B cell (primary cell): ENCODE data around the gene COL6A5. TPM values are rescaled to one million over a fixed set of nuclear protein-coding genes. Genes with fewer than 3 reads are reported as not detected.
"Not testable (repeated sequence)": the region's sequence is repeated elsewhere in the genome, so short reads cannot be mapped to it uniquely, and the experiment has no call there.

Experiments
- ATAC-seq: fragments of 200-7000 bp; cut with Tn5 transposase; one replicate; pipeline ENCODE4 v1.10.0; 2021; ENCODE audit warnings: low read depth, mild to moderate bottlenecking, moderate number of reproducible peaks, moderate library complexity
- CTCF ChIA-PET: fragments of 350-600 bp; sonication (Branson Sonifier 250); formaldehyde crosslinking; loops from one replicate; lab custom pipeline; 2021; ENCODE audit warnings: antibody characterized with exemption, inconsistent platforms; lab: Charles Lee
- POLR2A ChIA-PET: fragments of 350-600 bp; sonication (Branson Sonifier 250); formaldehyde crosslinking; loops from one replicate; lab custom pipeline; 2021; ENCODE audit warnings: antibody characterized with exemption; lab: Charles Lee
- DNase-seq: peaks from one replicate; pipeline ENCODE4 v3.0.0; 2013
- H2AFZ ChIP-seq: 2 replicates; pipeline ENCODE4 v1.6.1; 2012; ENCODE audit warnings: mild to moderate bottlenecking, low read depth, low read length; ENCODE audit not compliant: insufficient read depth, poor library complexity, severe bottlenecking
- H3K27ac ChIP-seq, 2 donors: 1 replicate in 1 of 2; 2 replicates in 1 of 2; pipeline ENCODE4 v1.5.1; 2012 to 2013; ENCODE audit warnings: low read length in 2 of 2, mild to moderate bottlenecking in 2 of 2, moderate library complexity in 1 of 2
- H3K27me3 ChIP-seq, 4 experiments: fragments of 200-600 bp in 1 of 4; sonication (generic) in 1 of 4; replicated peaks in 1 of 4; 1 replicate in 2 of 4; 2 replicates in 2 of 4; pipeline versions ENCODE4 v1.6.1 to v1.7.0; 2013 to 2016; ENCODE audit warnings: low read length in 3 of 4, mild to moderate bottlenecking in 2 of 4, mixed read lengths in 1 of 4, moderate library complexity in 1 of 4; ENCODE audit not compliant: insufficient read depth in 4 of 4, control insufficient read depth in 3 of 4; ENCODE audit errors: control extremely low read depth in 1 of 4
- H3K36me3 ChIP-seq, 2 experiments: replicated peaks in 1 of 2; 1 replicate in 1 of 2; 2 replicates in 1 of 2; pipeline versions ENCODE4 v1.6.1 to v1.7.1; 2013; ENCODE audit warnings: low read length in 1 of 2; ENCODE audit not compliant: insufficient read depth in 2 of 2, control insufficient read depth in 1 of 2; ENCODE audit errors: control extremely low read depth in 1 of 2, extremely low read depth in 1 of 2
- H3K4me1 ChIP-seq, 2 donors: fragments of 200-600 bp in 1 of 2; sonication (generic) in 1 of 2; 1 replicate in 1 of 2; 2 replicates in 1 of 2; pipeline versions ENCODE4 v1.5.1 to v1.6.1; 2013 to 2017; ENCODE audit warnings: low read length in 2 of 2; ENCODE audit not compliant: control insufficient read depth in 2 of 2, insufficient read depth in 2 of 2
- H3K4me2 ChIP-seq: replicated peaks from 2 replicates; pipeline ENCODE3; 2012; ENCODE audit warnings: mild to moderate bottlenecking, low read depth, low read length; ENCODE audit not compliant: poor library complexity, severe bottlenecking
- H3K4me3 ChIP-seq, 5 experiments: fragments of 200-600 bp in 1 of 5; sonication (generic) in 1 of 5; 1 replicate in 3 of 5; 2 replicates in 2 of 5; pipeline versions ENCODE4 v1.5.1 to v1.7.0; 2011 to 2016; ENCODE audit warnings: low read length in 4 of 5, mild to moderate bottlenecking in 4 of 5, low read depth in 2 of 5, control low read depth in 1 of 5, moderate library complexity in 1 of 5; ENCODE audit not compliant: insufficient read depth in 1 of 5; ENCODE audit errors: control extremely low read depth in 1 of 5, extremely low read depth in 1 of 5
- H3K79me2 ChIP-seq: fragments of 200-600 bp; sonication (generic); one replicate; pipeline ENCODE4 v1.6.0; 2016; ENCODE audit warnings: low read length; ENCODE audit not compliant: control insufficient read depth, insufficient read depth
- H3K9ac ChIP-seq: fragments of 200-600 bp; sonication (generic); 2 replicates; pipeline ENCODE4 v1.6.1; 2017; ENCODE audit warnings: mild to moderate bottlenecking, low read length, moderate library complexity
- H3K9me3 ChIP-seq, 3 donors: one replicate each; pipeline versions ENCODE4 v1.6.1 to v1.7.1; 2013; ENCODE audit warnings: low read length in 2 of 3; ENCODE audit not compliant: control insufficient read depth in 2 of 3, insufficient read depth in 1 of 3; ENCODE audit errors: control extremely low read depth in 1 of 3
- H4K20me1 ChIP-seq: 2 replicates; pipeline ENCODE4 v1.6.0; 2012; ENCODE audit warnings: mild to moderate bottlenecking, low read length; ENCODE audit not compliant: insufficient read depth, control insufficient read depth, poor library complexity, severe bottlenecking
- H3K27ac Mint-ChIP-seq: one replicate; pipeline ENCODE4 v1.8.0; 2021; ENCODE audit warnings: mixed read lengths
- H3K27me3 Mint-ChIP-seq: one replicate; pipeline ENCODE4 v1.8.0; 2021; ENCODE audit warnings: mixed read lengths
- H3K4me1 Mint-ChIP-seq: one replicate; pipeline ENCODE4 v1.8.0; 2021; ENCODE audit warnings: mixed read lengths
- H3K4me3 Mint-ChIP-seq: one replicate; pipeline ENCODE4 v1.8.0; 2021; ENCODE audit warnings: mixed read lengths
- H3K9me3 Mint-ChIP-seq: one replicate; pipeline ENCODE4 v1.8.0; 2022; ENCODE audit warnings: mixed read lengths; ENCODE audit not compliant: insufficient read depth
- EZH2 ChIP-seq: IDR thresholded peaks from 2 replicates; pipeline ENCODE4 v1.6.1; 2012; ENCODE audit warnings: borderline replicate concordance, low read depth, mild to moderate bottlenecking, moderate library complexity, low read length; ENCODE audit not compliant: insufficient read depth, poor library complexity, severe bottlenecking
- WGBS: methylation state at CpG from one replicate; pipeline ENCODE4 v1.1.5; 2013; ENCODE audit warnings: missing lambda C conversion rate; ENCODE audit not compliant: insufficient coverage; 5-methylcytosine and 5-hydroxymethylcytosine counted together
- intact Hi-C: fragments of 100-400 bp; cut with micrococcal nuclease; formaldehyde crosslinking; loops from one replicate; pipeline ENCODE4 v1.10.0; 2022
- polyA plus RNA-seq: library from polyadenylated mRNA; depleted of rRNA; stranded (reverse); fragments of >200 nt; gene quantifications from 2 replicates; pipeline ENCODE4 v1.2.3, GENCODE V29; 2012
- total RNA-seq, 2 donors: library from RNA; stranded (reverse); fragments of 120-200 nt in 1 of 2; gene quantifications; 1 replicate in 1 of 2; 2 replicates in 1 of 2; pipeline versions ENCODE4 v1.2.3 to v1.2.4, GENCODE V29; 2013 to 2022
- TF ChIP-seq, protein P1 (sequence below): fragments of 200-600 bp; IDR thresholded peaks from one replicate; pipeline ENCODE4 v1.8.0; 2022; ENCODE audit warnings: antibody characterized with exemption, mild to moderate bottlenecking

The COL6A5 gene
- total and polyA plus RNA-seq, 2 donors (not counting 1 experiment from before 2014, with no cell fraction given), result not detected

DNA sequence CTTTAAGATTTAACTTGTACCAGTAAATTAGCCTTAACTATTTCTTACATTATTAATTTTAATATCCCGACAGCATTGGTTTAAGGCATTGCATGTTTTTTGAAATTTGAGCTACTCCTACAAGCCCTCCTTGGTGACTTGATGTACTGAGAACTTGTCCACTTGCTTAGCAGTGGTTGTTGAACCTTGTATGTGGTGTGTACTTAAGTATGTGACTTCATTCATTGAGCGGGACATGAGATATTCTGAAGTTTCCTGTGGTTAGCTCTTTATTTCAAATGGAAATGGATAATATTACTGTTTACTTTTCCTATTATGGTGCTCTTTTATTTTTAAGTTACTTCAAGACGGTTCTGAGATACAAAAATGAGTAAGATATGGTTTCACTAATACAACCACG, 3.6 kb upstream of the COL6A5 start:
- peaks cover 1 to 5% (median 1%) of the 10 kb centered on the region in 3 donors for H3K9me3 ChIP-seq
- H3K79me2 ChIP-seq, result no peaks in the 10 kb centered on the region
- Mint-ChIP-seq H3K9me3 (peaks cover 9% of the 10 kb centered on the region), H3K27ac (no peak overlapping the region), H3K4me1 (no peaks in the 10 kb centered on the region), H3K4me3 (no peak overlapping the region), H3K27me3 (peaks cover 22% of the 10 kb centered on the region)
- peaks cover 0 to 15% (median 13%) of the 10 kb centered on the region in 4 experiments for H3K27me3 ChIP-seq
- no peaks in the 10 kb centered on the region for H3K36me3 ChIP-seq
- H3K9ac ChIP-seq, result no peak overlapping the region
- ChIA-PET POLR2A (no interaction called here), CTCF (no interaction called here)
- intact Hi-C loops, result no loop called here
- no peak overlapping the region for H2AFZ ChIP-seq
- no peak overlapping the region for H3K4me3 ChIP-seq
- DNase-seq (no peak), ATAC-seq (no peak)
- no peak for TF ChIP-seq EZH2
- TF ChIP-seq, protein P1, sequence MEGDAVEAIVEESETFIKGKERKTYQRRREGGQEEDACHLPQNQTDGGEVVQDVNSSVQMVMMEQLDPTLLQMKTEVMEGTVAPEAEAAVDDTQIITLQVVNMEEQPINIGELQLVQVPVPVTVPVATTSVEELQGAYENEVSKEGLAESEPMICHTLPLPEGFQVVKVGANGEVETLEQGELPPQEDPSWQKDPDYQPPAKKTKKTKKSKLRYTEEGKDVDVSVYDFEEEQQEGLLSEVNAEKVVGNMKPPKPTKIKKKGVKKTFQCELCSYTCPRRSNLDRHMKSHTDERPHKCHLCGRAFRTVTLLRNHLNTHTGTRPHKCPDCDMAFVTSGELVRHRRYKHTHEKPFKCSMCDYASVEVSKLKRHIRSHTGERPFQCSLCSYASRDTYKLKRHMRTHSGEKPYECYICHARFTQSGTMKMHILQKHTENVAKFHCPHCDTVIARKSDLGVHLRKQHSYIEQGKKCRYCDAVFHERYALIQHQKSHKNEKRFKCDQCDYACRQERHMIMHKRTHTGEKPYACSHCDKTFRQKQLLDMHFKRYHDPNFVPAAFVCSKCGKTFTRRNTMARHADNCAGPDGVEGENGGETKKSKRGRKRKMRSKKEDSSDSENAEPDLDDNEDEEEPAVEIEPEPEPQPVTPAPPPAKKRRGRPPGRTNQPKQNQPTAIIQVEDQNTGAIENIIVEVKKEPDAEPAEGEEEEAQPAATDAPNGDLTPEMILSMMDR, result no peak
- no peak overlapping the region for H3K4me2 ChIP-seq
- H3K4me1 ChIP-seq, result no peaks in the 10 kb centered on the region
- 100% methylated on average over 1 of the region's 4 CpGs for WGBS
- no peak overlapping the region for H3K27ac ChIP-seq
- no peaks in the 10 kb centered on the region for H4K20me1 ChIP-seq

DNA sequence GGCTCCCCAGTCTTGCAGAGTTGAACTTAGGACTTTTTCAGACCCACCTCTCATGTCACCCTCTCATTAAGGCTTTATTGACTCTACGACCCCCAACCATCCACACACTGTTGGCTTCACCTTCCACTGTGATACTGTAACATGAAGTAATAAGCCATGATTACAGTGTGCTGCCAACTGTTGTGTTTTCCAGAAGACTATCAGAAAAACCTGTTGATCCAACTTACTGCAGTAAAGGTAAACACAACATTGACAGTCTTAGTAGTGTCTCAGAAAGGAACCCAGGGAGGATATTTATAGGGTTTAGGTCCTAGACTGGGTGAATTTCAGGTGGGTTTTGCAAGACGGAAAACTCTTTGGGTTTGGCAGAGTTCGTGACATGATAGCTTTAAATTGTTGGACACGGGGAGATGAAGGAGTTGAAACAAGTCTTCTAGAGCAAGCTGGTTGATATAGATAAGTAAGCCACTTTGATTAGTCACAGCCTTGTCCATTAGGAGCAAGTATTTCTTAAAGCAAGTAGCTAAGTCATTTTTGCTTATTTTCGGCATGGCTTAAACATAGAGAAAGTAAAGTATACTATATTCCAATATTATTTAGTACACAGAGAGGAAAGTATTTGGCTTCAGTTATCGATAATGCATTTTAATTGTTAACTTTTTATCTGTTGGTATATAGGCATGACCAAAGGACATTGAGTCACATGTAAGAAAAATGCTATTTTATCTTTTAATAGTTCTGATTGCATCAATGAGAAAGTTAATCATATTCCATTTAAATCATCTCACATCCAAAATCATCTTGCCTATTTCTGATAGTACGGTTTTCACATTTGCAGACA, 2.4 kb upstream of the COL6A5 start:
- no peak overlapping the region for H3K27ac Mint-ChIP-seq
- Histone ChIP-seq H2AFZ (no peak overlapping the region), H3K4me3 (no peak overlapping the region), H3K79me2 (no peaks in the 10 kb centered on the region), H3K36me3 (no peaks in the 10 kb centered on the region), H3K4me1 (no peaks in the 10 kb centered on the region), H3K9me3 (peaks cover 0 to 5% (median 1%) of the 10 kb centered on the region in 3 donors), H3K27ac (no peak overlapping the region), H3K9ac (no peak overlapping the region), H3K4me2 (no peak overlapping the region), H3K27me3 (peaks cover 0 to 15% (median 13%) of the 10 kb centered on the region in 4 experiments), H4K20me1 (no peaks in the 10 kb centered on the region)
- ChIA-PET POLR2A (no interaction called here), CTCF (no interaction called here)
- TF ChIP-seq EZH2, result no peak
- TF ChIP-seq, protein P1, result no peak
- DNase-seq (no peak), ATAC-seq (no peak)
- no peaks in the 10 kb centered on the region for H3K4me1 Mint-ChIP-seq
- H3K9me3 Mint-ChIP-seq, result peaks cover 4% of the 10 kb centered on the region
- peaks cover 28% of the 10 kb centered on the region for H3K27me3 Mint-ChIP-seq
- no peak overlapping the region for H3K4me3 Mint-ChIP-seq
- intact Hi-C loops, result no loop called here
- 58% methylated on average over 3 of the region's 7 CpGs for whole genome bisulfite sequencing

DNA sequence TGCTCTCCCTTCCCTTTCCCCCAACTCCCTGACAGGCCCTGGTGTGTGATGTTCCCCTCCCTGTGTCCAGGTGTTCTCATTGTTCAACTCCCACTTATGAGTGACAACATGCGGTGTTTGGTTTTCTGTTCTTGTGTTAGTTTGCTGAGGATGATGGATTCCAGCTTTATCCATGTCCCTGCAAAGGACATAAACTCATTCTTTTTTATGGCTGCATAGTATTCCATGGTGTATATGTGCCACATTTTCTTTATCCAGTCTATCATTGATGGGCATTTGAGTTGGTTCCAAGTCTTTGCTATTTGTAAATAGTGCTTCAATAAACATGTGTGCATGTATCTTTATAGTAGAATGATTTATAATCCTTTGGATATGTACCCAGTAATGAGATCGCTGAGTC, 2.8 kb downstream of the COL6A5 start:
- H2AFZ ChIP-seq, H3K9ac ChIP-seq, H3K9me3 ChIP-seq, DNase-seq, H3K36me3 ChIP-seq, H3K4me3 ChIP-seq, H3K4me1 Mint-ChIP-seq, H4K20me1 ChIP-seq, H3K79me2 ChIP-seq, H3K27ac Mint-ChIP-seq, H3K27ac ChIP-seq, intact Hi-C loops, POLR2A ChIA-PET, CTCF ChIA-PET, H3K4me2 ChIP-seq, H3K4me1 ChIP-seq, ATAC-seq, H3K9me3 Mint-ChIP-seq, H3K4me3 Mint-ChIP-seq: not testable (repeated sequence)
- no CpG with 5 or more reads among the region's 2 CpGs for WGBS
- H3K27me3 ChIP-seq, result peaks cover 0 to 15% (median 13%) of the 10 kb centered on the region in 4 experiments
- H3K27me3 Mint-ChIP-seq, result peaks cover 39% of the 10 kb centered on the region
